ENCODE results near the gene RBM18. TPM values are rescaled to one million over a fixed set of nuclear protein-coding genes. Genes with fewer than 3 reads are reported as not detected.

The RBM18 gene
- total and polyA plus RNA-seq, 2 experiments from 2014 or later = 9.3 to 25.5 TPM

GRCh38 chr9:122244349-122244748 lies 20.3 kb downstream of the RBM18 start (continued):
- TF ChIP-seq STAT1 (IDR thresholded peaks at IDR 0.05; ENCODE audit: unreplicated experiment) (no peak), EZH2phosphoT487 (IDR thresholded peaks at IDR 0.05; ENCODE audit: unreplicated experiment) (no peak), ZNF114 (CRISPR knock-in tag; IDR thresholded peaks at IDR 0.05) (no peak), EZH2 (IDR thresholded peaks at IDR 0.05; ENCODE audit: low read depth, unreplicated experiment) (no peak), NANOG (IDR thresholded peaks at IDR 0.05; ENCODE audit: borderline replicate concordance) (no peak), ZNF331 (CRISPR knock-in tag; IDR thresholded peaks at IDR 0.05; ENCODE audit: low read depth) (no peak), CTCF (conservative IDR thresholded peaks at IDR 0.05; ENCODE audit: low read depth in 2 of 2) (no peak), JUNB (IDR thresholded peaks at IDR 0.05; ENCODE audit: unreplicated experiment) (no peak), REST (IDR thresholded peaks at IDR 0.05; ENCODE audit: unreplicated experiment) (no peak), CREB1 (CRISPR knock-in tag; IDR thresholded peaks at IDR 0.05; ENCODE audit: low read depth) (no peak)

- Mint-ChIP-seq H3K4me1 (no peaks in the 10 kb centered on the region), H3K36me3 (ENCODE audit: low read depth) (peaks cover 24% of the 10 kb centered on the region)
- TF ChIP-seq ZNF462 (CRISPR knock-in tag; IDR thresholded peaks at IDR 0.05) = no peak
- TF ChIP-seq CTCF (conservative IDR thresholded peaks at IDR 0.05; ENCODE audit: low read depth in 2 of 2) = no peak
- TF ChIP-seq STAT1 (IDR thresholded peaks at IDR 0.05; ENCODE audit: unreplicated experiment) = no peak
- no peak for TF ChIP-seq EZH2 (IDR thresholded peaks at IDR 0.05; ENCODE audit: low read depth, unreplicated experiment)
- no peak for TF ChIP-seq ZNF114 (CRISPR knock-in tag; IDR thresholded peaks at IDR 0.05)
Measured at GRCh38 chr9:122239722-122240121, 24.9 kb downstream of the RBM18 start.

More at GRCh38 chr9:122239722-122240121, 24.9 kb downstream of the RBM18 start:
- Histone ChIP-seq H3K79me2 (replicated peaks; ENCODE audit: insufficient read depth) (no peaks in the 10 kb centered on the region), H2AFZ (no peak overlapping the region), H3F3A (replicated peaks; ENCODE audit: low read depth) (0 out of 2 replicates have a peak, but pooled peaks cover 3% of the 10 kb centered on the region), H3K9me2 (ENCODE audit: insufficient read depth) (no peaks in the 10 kb centered on the region), H3K4me1 (ENCODE audit: insufficient read depth) (no peaks in the 10 kb centered on the region), H3K4me3 (no peak overlapping the region), H3K36me3 (ENCODE audit: insufficient read depth) (peaks cover 19% of the 10 kb centered on the region), H3K27me3 (ENCODE audit: insufficient read depth) (peaks cover 4% of the 10 kb centered on the region; the same call in 1 of the 2 replicates), H3K4me2 (no peak overlapping the region), H3K27ac (ENCODE audit: low read depth) (no peak overlapping the region), H4K20me1 (replicated peaks; ENCODE audit: insufficient read depth) (no peaks in the 10 kb centered on the region; the same call in 1 of the 2 replicates)
- Mint-ChIP-seq H3K4me3 (no peak overlapping the region), H3K27me3 (ENCODE audit: insufficient read depth, low read depth, poor library complexity) (peaks cover 5% of the 10 kb centered on the region), H3K9me3 (no peaks in the 10 kb centered on the region), H3K27ac (no peak overlapping the region)
- ATAC-seq = no peak
- DNase-seq (ENCODE audit: low spot score) = no peak

Measured in GM23338 (cell line).